Breast epithelium (tissue), 4 donors: Measurements from ENCODE around the gene FSTL5. TPM values are rescaled to one million over a fixed set of nuclear protein-coding genes. Genes with fewer than 3 reads are reported as not detected.
A peak's percentile ranks its signal among the peaks of the same experiment; 100 is the strongest.

Source experiments
- DNase-seq, 2 donors: peaks; one replicate each; pipeline ENCODE4 v3.0.0-alpha.2; 2019; ENCODE audit warnings: low spot score in 2 of 2
- H3K27ac ChIP-seq, 2 donors: fragments of 200-600 bp; sonication (generic) in 1 of 2; one replicate each; pipeline ENCODE4 v1.5.1; 2016 to 2019; ENCODE audit warnings: mild to moderate bottlenecking in 1 of 2
- H3K27me3 ChIP-seq, 2 donors: fragments of 200-600 bp; sonication (generic) in 1 of 2; one replicate each; pipeline versions ENCODE4 v1.5.1 to v1.6.0; 2017 to 2019; ENCODE audit warnings: control low read depth in 1 of 2, mild to moderate bottlenecking in 1 of 2
- H3K36me3 ChIP-seq: fragments of 200-600 bp; one replicate; pipeline ENCODE4 v1.5.1; 2019
- H3K4me1 ChIP-seq, 2 donors: fragments of 200-600 bp; sonication (generic); one replicate each; pipeline ENCODE4 v1.5.1; 2016 to 2019; ENCODE audit warnings: control low read depth in 1 of 2
- H3K4me3 ChIP-seq, 3 donors: fragments of 200-600 bp; sonication (generic); 1 replicate in 2 of 3; 2 replicates in 1 of 3; pipeline ENCODE4 v1.5.1; 2016 to 2019; ENCODE audit warnings: mild to moderate bottlenecking in 3 of 3, moderate library complexity in 2 of 3
- H3K9me3 ChIP-seq, 2 donors: fragments of 200-600 bp; sonication (generic) in 1 of 2; one replicate each; pipeline ENCODE4 v1.5.1; 2016 to 2019; ENCODE audit warnings: control low read depth in 1 of 2
- POLR2A ChIP-seq: fragments of 450-650 bp; IDR thresholded peaks from one replicate; pipeline ENCODE4 v1.6.1; 2016; ENCODE audit warnings: antibody characterized with exemption, mild to moderate bottlenecking, moderate library complexity
- POLR2AphosphoS5 ChIP-seq, 3 donors: sonication (generic); formaldehyde crosslinking; IDR thresholded peaks; one replicate each; pipeline ENCODE4 v1.6.1; 2017; ENCODE audit warnings: antibody characterized with exemption in 3 of 3
- intact Hi-C: fragments of 100-400 bp; cut with DNase I; formaldehyde crosslinking; loops from one replicate; pipeline ENCODE4 v1.15.1; 2023; ENCODE audit warnings: low total_unique reads
- total RNA-seq, 3 donors: library from RNA; depleted of rRNA; stranded (reverse); fragments of >200 nt; gene quantifications; one replicate each; pipeline ENCODE4 v1.1.0, GENCODE V29; 2016
- TF ChIP-seq, protein P1 (sequence below), 3 donors: fragments of 450-650 bp; IDR thresholded peaks; one replicate each; pipeline ENCODE4 v1.5.1; 2016 to 2017; ENCODE audit warnings: antibody characterized with exemption in 3 of 3, mild to moderate bottlenecking in 3 of 3, moderate library complexity in 3 of 3

FSTL5 gene
- total RNA-seq, 3 donors from 2014 or later, result not detected

DNA sequence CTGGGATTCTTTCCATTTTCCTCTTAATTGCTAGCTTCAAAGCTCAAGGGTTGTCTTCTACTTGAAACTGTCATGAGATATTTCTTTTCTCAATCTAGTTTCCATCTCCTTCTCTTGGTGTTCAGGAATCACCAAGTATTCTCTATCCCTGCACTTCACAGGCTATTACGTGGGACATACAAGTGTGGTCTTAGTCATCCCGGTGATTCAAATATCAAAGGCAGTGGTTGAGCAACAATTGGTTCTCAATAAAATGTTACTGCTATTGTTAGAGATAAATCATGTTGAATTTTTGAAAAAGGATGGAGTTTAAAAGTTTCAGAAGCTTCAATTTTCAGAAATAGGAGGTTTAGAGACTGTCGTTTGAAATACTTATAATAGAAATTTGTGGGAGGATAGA lies 812.9 kb downstream of the FSTL5 start:
- intact Hi-C loops, result no loop called here

GRCh38 chr4:161345741-161346140 lies 818.1 kb downstream of the FSTL5 start:
- H3K4me3 ChIP-seq, result no peak overlapping the region
- TF ChIP-seq POLR2AphosphoS5 (IDR thresholded peaks at IDR 0.05) (no peak), POLR2A (no peak)
- TF ChIP-seq, protein P1, sequence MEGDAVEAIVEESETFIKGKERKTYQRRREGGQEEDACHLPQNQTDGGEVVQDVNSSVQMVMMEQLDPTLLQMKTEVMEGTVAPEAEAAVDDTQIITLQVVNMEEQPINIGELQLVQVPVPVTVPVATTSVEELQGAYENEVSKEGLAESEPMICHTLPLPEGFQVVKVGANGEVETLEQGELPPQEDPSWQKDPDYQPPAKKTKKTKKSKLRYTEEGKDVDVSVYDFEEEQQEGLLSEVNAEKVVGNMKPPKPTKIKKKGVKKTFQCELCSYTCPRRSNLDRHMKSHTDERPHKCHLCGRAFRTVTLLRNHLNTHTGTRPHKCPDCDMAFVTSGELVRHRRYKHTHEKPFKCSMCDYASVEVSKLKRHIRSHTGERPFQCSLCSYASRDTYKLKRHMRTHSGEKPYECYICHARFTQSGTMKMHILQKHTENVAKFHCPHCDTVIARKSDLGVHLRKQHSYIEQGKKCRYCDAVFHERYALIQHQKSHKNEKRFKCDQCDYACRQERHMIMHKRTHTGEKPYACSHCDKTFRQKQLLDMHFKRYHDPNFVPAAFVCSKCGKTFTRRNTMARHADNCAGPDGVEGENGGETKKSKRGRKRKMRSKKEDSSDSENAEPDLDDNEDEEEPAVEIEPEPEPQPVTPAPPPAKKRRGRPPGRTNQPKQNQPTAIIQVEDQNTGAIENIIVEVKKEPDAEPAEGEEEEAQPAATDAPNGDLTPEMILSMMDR (IDR thresholded peaks at IDR 0.05), result no peak
- no peak for DNase-seq
- H3K36me3 ChIP-seq, result no peaks in the 10 kb centered on the region
- peaks cover 0 to 8% of the 10 kb centered on the region in 2 donors for H3K9me3 ChIP-seq
- no peak overlapping the region for H3K27ac ChIP-seq
- H3K4me1 ChIP-seq, result no peaks in the 10 kb centered on the region
- intact Hi-C loops, result no loop called here
- H3K27me3 ChIP-seq, result no peaks in the 10 kb centered on the region

More for the DNA sequence above, 812.9 kb downstream of the FSTL5 start:
- H3K27ac ChIP-seq, result no peak overlapping the region
- no peak for DNase-seq
- H3K9me3 ChIP-seq, result peaks cover 0 to 8% of the 10 kb centered on the region in 2 donors
- no peaks in the 10 kb centered on the region for H3K27me3 ChIP-seq
- no peaks in the 10 kb centered on the region for H3K36me3 ChIP-seq
- H3K4me3 ChIP-seq, result no peak overlapping the region
- no peaks in the 10 kb centered on the region for H3K4me1 ChIP-seq
- TF ChIP-seq POLR2A (no peak), POLR2AphosphoS5 (IDR thresholded peaks at IDR 0.05) (no peak)
- TF ChIP-seq, protein P1 (IDR thresholded peaks at IDR 0.05), result no peak

- no peak for TF ChIP-seq POLR2AphosphoS5 (IDR thresholded peaks at IDR 0.05)
- TF ChIP-seq, protein P1 (IDR thresholded peaks at IDR 0.05), result no peak
- TF ChIP-seq POLR2A, result no peak
Measured at GRCh38 chr4:161343569-161343950, 820.2 kb downstream of the FSTL5 start.

DNA sequence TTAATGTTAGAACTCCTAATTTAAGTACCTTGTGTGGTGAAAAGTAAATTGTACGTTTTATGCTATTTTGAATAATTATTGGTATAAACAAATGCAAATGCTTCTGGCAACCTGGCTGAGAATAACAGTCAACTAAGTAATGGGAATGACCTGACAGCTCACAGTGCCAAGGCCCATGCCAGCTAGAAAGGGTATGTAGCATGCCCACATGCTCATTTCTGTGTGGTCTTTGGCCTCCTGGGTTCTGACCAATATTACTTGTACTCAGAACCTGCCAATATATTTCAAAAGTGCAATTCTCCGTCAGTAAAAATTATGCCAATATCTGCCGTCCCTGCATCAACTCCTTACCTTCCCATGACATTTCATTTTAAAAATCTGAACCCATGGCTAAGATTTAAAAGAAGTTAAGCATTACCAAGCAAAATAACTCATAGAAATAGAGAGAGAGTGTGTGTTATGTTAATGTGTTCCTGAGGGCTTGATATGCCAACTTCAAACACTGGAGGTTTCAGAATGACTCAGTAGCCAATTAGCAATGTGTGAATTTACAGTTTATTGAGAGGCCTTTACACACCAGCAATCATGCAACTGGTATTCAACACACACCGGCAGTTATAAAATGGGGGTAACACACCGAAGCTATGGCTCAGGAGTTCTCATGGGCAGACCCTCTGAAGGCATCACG lies 820.8 kb downstream of the FSTL5 start:
- TF ChIP-seq POLR2A, result no peak
- TF ChIP-seq, protein P1 (IDR thresholded peaks at IDR 0.05), result no peak
- intact Hi-C loops, result no loop called here
- H3K27me3 ChIP-seq, result no peaks in the 10 kb centered on the region

More at GRCh38 chr4:161343569-161343950, 820.2 kb downstream of the FSTL5 start:
- H3K27me3 ChIP-seq, result no peaks in the 10 kb centered on the region
- no peak overlapping the region for H3K4me3 ChIP-seq
- H3K9me3 ChIP-seq, result peaks cover 0 to 6% of the 10 kb centered on the region in 2 donors
- intact Hi-C loops, result no loop called here
- DNase-seq, result no peak
- no peaks in the 10 kb centered on the region for H3K4me1 ChIP-seq
- no peaks in the 10 kb centered on the region for H3K36me3 ChIP-seq
- H3K27ac ChIP-seq, result no peak overlapping the region

DNA sequence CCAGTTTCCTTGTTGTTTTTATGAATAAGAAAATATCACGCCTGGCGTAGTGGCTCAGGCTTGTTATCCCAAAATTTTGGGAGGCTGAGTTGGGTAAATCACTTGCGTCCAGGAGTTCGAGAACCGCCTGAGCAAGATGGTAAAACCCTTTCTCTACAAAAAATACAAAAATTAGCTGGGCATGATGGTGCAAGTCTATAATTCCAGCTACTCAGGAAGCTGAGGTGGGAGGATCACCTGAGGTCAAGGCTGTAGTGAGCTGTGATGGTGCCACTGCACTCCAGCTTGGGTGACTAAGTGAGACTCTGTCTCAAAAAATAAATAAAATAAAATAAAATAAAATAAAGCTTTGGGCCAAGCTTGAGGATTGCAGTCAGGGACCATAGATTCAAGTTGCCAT lies 827.2 kb downstream of the FSTL5 start:
- Histone ChIP-seq H3K4me3 (no peak overlapping the region), H3K4me1 (no peaks in the 10 kb centered on the region), H3K36me3 (no peaks in the 10 kb centered on the region), H3K9me3 (no peaks in the 10 kb centered on the region), H3K27ac (peak overlapping the region in 1 of 2 donors; percentile 8), H3K27me3 (no peaks in the 10 kb centered on the region)
- TF ChIP-seq POLR2A, result no peak
- TF ChIP-seq, protein P1 (IDR thresholded peaks at IDR 0.05), result no peak
- TF ChIP-seq POLR2AphosphoS5 (IDR thresholded peaks at IDR 0.05), result no peak
- intact Hi-C loops, result no loop called here
- DNase-seq, result no peak

More for the DNA sequence above, 820.8 kb downstream of the FSTL5 start:
- H3K9me3 ChIP-seq, result peaks cover 0 to under 1% of the 10 kb centered on the region in 2 donors
- DNase-seq, result no peak
- no peaks in the 10 kb centered on the region for H3K36me3 ChIP-seq
- H3K27ac ChIP-seq, result no peak overlapping the region
- H3K4me3 ChIP-seq, result no peak overlapping the region
- no peaks in the 10 kb centered on the region for H3K4me1 ChIP-seq
